Mesendoderm (in vitro differentiated cells): ENCODE measurements around the gene GNB1L.

ENCODE experiments used
- DNase-seq: peaks from one replicate; pipeline ENCODE4 v3.0.0; 2013
- H2AK5ac ChIP-seq: 2 replicates; pipeline ENCODE4 v1.6.1; 2013; ENCODE audit warnings: low read length, inconsistent platforms
- H2BK120ac ChIP-seq: 2 replicates; pipeline ENCODE4 v1.6.1; 2013; ENCODE audit warnings: low read depth, mild to moderate bottlenecking, low read length, moderate library complexity, mixed read lengths
- H2BK15ac ChIP-seq: replicated peaks from 2 replicates; pipeline ENCODE4 v1.6.1; 2013; ENCODE audit warnings: low read depth, mild to moderate bottlenecking, moderate library complexity
- H2BK5ac ChIP-seq: 2 replicates; pipeline ENCODE4 v1.6.1; 2013; ENCODE audit warnings: low read length, inconsistent platforms
- H3K18ac ChIP-seq: 2 replicates; pipeline ENCODE4 v1.6.1; 2013; ENCODE audit warnings: mild to moderate bottlenecking, low read length, mixed read lengths
- H3K23ac ChIP-seq: one replicate; pipeline ENCODE4 v1.6.1; 2013; ENCODE audit warnings: low read length
- H3K27ac ChIP-seq: 2 replicates; pipeline ENCODE4 v1.5.1; 2013; ENCODE audit warnings: low read depth, mild to moderate bottlenecking, inconsistent platforms, low read length, moderate library complexity
- H3K27me3 ChIP-seq: 2 replicates; pipeline ENCODE4 v1.6.1; 2013; ENCODE audit warnings: low read length, control low read depth, mild to moderate bottlenecking, inconsistent platforms; ENCODE audit not compliant: insufficient read depth, poor library complexity
- H3K36me3 ChIP-seq: 2 replicates; pipeline ENCODE4 v1.6.1; 2013; ENCODE audit warnings: low read length, inconsistent platforms; ENCODE audit not compliant: control insufficient read depth, insufficient read depth
- H3K4ac ChIP-seq: one replicate; pipeline ENCODE4 v1.6.1; 2013; ENCODE audit warnings: low read depth, mild to moderate bottlenecking, low read length, moderate library complexity
- H3K4me1 ChIP-seq: 2 replicates; pipeline ENCODE4 v1.6.1; 2013; ENCODE audit warnings: low read depth, low read length, inconsistent platforms; ENCODE audit not compliant: control insufficient read depth
- H3K4me2 ChIP-seq: 2 replicates; pipeline ENCODE4 v1.6.1; 2013; ENCODE audit warnings: low read length
- H3K4me3 ChIP-seq: 2 replicates; pipeline ENCODE4 v1.5.1; 2013; ENCODE audit warnings: mild to moderate bottlenecking, low read length
- H3K56ac ChIP-seq: one replicate; pipeline ENCODE4 v1.6.1; 2013; ENCODE audit warnings: low read length
- H3K79me1 ChIP-seq: 2 replicates; pipeline ENCODE4 v1.6.1; 2013; ENCODE audit warnings: low read length, inconsistent platforms
- H3K79me2 ChIP-seq: 2 replicates; pipeline ENCODE4 v1.6.1; 2013; ENCODE audit warnings: mild to moderate bottlenecking, low read length; ENCODE audit not compliant: control insufficient read depth, insufficient read depth
- H3K9ac ChIP-seq: 2 replicates; pipeline ENCODE4 v1.6.1; 2013; ENCODE audit warnings: low read length, inconsistent platforms
- H4K5ac ChIP-seq: one replicate; pipeline ENCODE4 v1.6.1; 2013; ENCODE audit warnings: low read length
- H4K8ac ChIP-seq: one replicate; pipeline ENCODE4 v1.6.1; 2013; ENCODE audit warnings: low read depth, mild to moderate bottlenecking, control low read depth, low read length, moderate library complexity
- WGBS: extraction: QIAGEN DNeasy Blood & Tissue Kit; methylation state at CpG from one replicate; pipeline ENCODE4 v1.1.7; 2013; ENCODE audit warnings: low lambda C conversion rate, missing lambda C conversion rate; ENCODE audit not compliant: insufficient coverage; ENCODE audit errors: extremely low coverage; 5-methylcytosine and 5-hydroxymethylcytosine counted together

Gene GNB1L

GRCh38 chr22:19802894-19803735 lies 51.6 kb downstream of the GNB1L start:
- Histone ChIP-seq H3K27ac (no peak overlapping the region), H3K9ac (no peak overlapping the region), H2BK5ac (no peak overlapping the region)

DNA sequence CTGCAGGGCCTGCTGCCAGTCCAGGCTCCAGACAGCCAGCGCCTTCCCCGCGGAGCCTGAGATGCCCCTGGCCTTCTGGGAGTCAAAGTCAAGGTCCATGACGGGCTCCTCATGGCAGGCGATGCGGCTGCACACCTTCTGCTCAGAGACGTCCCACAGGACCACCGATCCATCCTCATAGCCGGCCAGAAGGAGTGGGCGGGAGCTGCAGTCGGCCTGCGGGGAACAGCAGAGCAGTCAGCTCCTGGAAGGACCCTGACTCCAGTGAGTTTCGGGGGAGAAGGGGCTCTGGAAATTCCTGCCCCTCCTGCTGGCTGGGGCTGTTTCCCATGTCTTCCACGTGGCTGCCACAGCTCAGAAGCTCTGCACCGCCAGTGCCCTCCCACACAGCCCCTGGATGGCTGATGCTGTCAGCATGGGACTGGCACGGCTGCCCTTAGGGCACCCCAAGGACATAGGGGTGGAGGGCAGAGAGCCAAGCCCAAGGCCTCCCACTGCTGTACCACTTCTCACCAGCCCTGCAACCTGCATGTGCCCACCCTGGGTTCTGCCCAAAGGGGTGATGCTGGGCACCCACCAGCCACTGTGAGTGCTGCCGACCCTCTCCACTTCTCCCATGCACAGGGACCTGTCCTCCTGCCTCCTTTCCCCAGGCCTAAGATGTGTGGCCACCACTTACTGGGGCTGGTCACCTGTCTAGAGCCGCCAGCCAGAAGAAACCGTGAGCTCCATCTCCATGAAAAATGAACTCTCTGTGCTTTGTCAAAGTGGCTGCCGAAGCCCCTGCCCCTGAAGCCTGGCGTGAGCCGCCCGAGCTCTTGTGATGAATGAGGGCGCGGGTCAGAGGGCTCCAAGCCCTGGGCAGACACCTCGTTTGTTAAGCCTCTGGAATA lies 52.4 kb downstream of the GNB1L start:
- H2BK15ac ChIP-seq = no peak overlapping the region
- H3K79me2 ChIP-seq = no peaks in the 10 kb centered on the region
- no peak overlapping the region for H2BK5ac ChIP-seq
- H3K18ac ChIP-seq = no peak overlapping the region
- H3K27ac ChIP-seq = no peak overlapping the region
- no peaks in the 10 kb centered on the region for H3K79me1 ChIP-seq
- no peak overlapping the region for H2AK5ac ChIP-seq
- H3K9ac ChIP-seq = no peak overlapping the region
- H3K56ac ChIP-seq = no peak overlapping the region
- no peaks in the 10 kb centered on the region for H3K36me3 ChIP-seq
- H3K4me1 ChIP-seq = no peaks in the 10 kb centered on the region
- DNase-seq = no peak
- no peaks in the 10 kb centered on the region for H3K27me3 ChIP-seq
- H3K4me3 ChIP-seq = no peak overlapping the region
- H2BK120ac ChIP-seq = no peak overlapping the region
- no CpG with 5 or more reads among the region's 26 CpGs for WGBS
- no peak overlapping the region for H4K8ac ChIP-seq
- no peak overlapping the region for H3K4ac ChIP-seq
- H3K23ac ChIP-seq = no peak overlapping the region
- no peak overlapping the region for H3K4me2 ChIP-seq
- no peak overlapping the region for H4K5ac ChIP-seq

More at GRCh38 chr22:19802894-19803735, 51.6 kb downstream of the GNB1L start:
- no peak overlapping the region for H4K5ac ChIP-seq
- H3K4me3 ChIP-seq = no peak overlapping the region
- H3K27me3 ChIP-seq = no peaks in the 10 kb centered on the region
- H2BK120ac ChIP-seq = no peak overlapping the region
- no peak for DNase-seq
- H2BK15ac ChIP-seq = no peak overlapping the region
- no peak overlapping the region for H3K56ac ChIP-seq
- no peaks in the 10 kb centered on the region for H3K79me1 ChIP-seq
- no peaks in the 10 kb centered on the region for H3K36me3 ChIP-seq
- WGBS = no CpG with 5 or more reads among the region's 19 CpGs
- no peak overlapping the region for H3K23ac ChIP-seq
- no peak overlapping the region for H3K4me2 ChIP-seq
- H3K79me2 ChIP-seq = no peaks in the 10 kb centered on the region
- no peak overlapping the region for H3K4ac ChIP-seq
- no peak overlapping the region for H2AK5ac ChIP-seq
- H3K18ac ChIP-seq = no peak overlapping the region
- H3K4me1 ChIP-seq = no peaks in the 10 kb centered on the region
- no peak overlapping the region for H4K8ac ChIP-seq

GRCh38 chr22:19801340-19802000 lies 53.2 kb downstream of the GNB1L start:
- no peak overlapping the region for H3K4me3 ChIP-seq
- no peak for DNase-seq
- no peaks in the 10 kb centered on the region for H3K27me3 ChIP-seq
- no peaks in the 10 kb centered on the region for H3K36me3 ChIP-seq
- no peak overlapping the region for H3K23ac ChIP-seq
- no peak overlapping the region for H2BK15ac ChIP-seq
- no peak overlapping the region for H2AK5ac ChIP-seq
- no peak overlapping the region for H3K27ac ChIP-seq
- H3K4me2 ChIP-seq = no peak overlapping the region
- H2BK5ac ChIP-seq = no peak overlapping the region
- no peaks in the 10 kb centered on the region for H3K79me1 ChIP-seq
- H3K56ac ChIP-seq = no peak overlapping the region
- H3K4me1 ChIP-seq = no peaks in the 10 kb centered on the region
- H4K5ac ChIP-seq = no peak overlapping the region
- no peak overlapping the region for H2BK120ac ChIP-seq
- no CpG with 5 or more reads among the region's 18 CpGs for WGBS
- H3K9ac ChIP-seq = no peak overlapping the region
- H3K18ac ChIP-seq = no peak overlapping the region
- H4K8ac ChIP-seq = no peak overlapping the region
- H3K4ac ChIP-seq = no peak overlapping the region
- H3K79me2 ChIP-seq = no peaks in the 10 kb centered on the region

DNA sequence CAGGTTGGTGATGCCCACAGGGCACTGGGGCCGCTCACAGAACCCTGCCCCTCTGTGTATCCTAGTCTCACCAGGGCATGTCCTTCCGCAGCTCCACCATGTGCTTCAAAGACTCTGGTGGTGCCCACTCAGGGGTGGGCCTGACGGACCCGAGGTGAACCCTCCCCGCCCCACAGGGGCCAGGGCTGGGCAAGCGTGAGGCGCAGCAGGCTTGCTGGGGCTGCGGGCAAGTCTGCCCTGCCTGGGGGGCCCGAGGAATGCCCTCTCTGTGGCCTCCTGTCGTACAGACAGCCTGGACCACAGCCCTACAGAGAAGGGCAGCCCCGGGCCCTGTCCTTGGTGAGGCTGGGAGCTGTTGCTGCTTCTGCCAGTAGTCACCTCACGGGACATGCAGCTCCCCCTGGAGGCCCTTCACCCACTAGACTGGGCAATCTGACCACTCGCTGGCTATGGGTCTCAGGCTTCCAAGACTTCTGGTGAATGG lies 53.9 kb downstream of the GNB1L start:
- no peak overlapping the region for H3K27ac ChIP-seq

DNA sequence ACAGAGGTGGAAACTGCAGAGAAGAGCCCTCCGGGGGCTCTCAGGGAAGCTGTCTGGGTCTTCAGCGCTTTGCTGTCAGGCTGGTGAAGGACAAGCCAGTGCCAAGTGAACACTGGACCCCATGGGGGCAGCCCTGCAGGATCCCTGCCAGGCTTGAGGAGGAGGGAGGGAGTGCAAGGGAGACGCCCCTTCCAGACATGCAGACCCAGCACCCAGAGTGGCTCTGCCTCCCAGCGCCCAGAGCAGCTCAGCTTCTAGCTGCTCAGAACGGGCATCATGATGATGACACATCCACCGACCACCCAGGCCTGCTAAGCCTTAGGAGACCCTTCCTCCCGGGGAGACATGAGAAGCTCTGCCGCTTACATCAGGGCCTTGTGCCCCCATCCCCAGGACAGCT lies 54.4 kb downstream of the GNB1L start:
- Histone ChIP-seq H4K8ac (no peak overlapping the region), H4K5ac (no peak overlapping the region), H2BK120ac (no peak overlapping the region), H3K4ac (no peak overlapping the region), H3K4me3 (no peak overlapping the region), H2AK5ac (no peak overlapping the region), H3K79me2 (no peaks in the 10 kb centered on the region), H2BK5ac (no peak overlapping the region), H3K18ac (no peak overlapping the region), H3K4me1 (no peaks in the 10 kb centered on the region), H3K36me3 (no peaks in the 10 kb centered on the region), H3K23ac (no peak overlapping the region), H3K56ac (no peak overlapping the region), H3K27ac (no peak overlapping the region), H3K79me1 (no peaks in the 10 kb centered on the region), H2BK15ac (no peak overlapping the region), H3K27me3 (no peaks in the 10 kb centered on the region), H3K4me2 (no peak overlapping the region), H3K9ac (no peak overlapping the region)
- DNase-seq = no peak
- WGBS = no CpG with 5 or more reads among the region's 8 CpGs

More for the DNA sequence above, 53.9 kb downstream of the GNB1L start:
- H3K36me3 ChIP-seq = no peaks in the 10 kb centered on the region
- no peak overlapping the region for H2BK120ac ChIP-seq
- H3K79me2 ChIP-seq = no peaks in the 10 kb centered on the region
- no peak overlapping the region for H4K8ac ChIP-seq
- no peak overlapping the region for H3K56ac ChIP-seq
- no peak overlapping the region for H3K9ac ChIP-seq
- no peak overlapping the region for H2AK5ac ChIP-seq
- H3K27me3 ChIP-seq = no peaks in the 10 kb centered on the region
- peak; percentile 62 for DNase-seq
- no peaks in the 10 kb centered on the region for H3K79me1 ChIP-seq
- no peak overlapping the region for H4K5ac ChIP-seq
- no peak overlapping the region for H3K23ac ChIP-seq
- no peak overlapping the region for H3K4me3 ChIP-seq
- H3K4me1 ChIP-seq = no peaks in the 10 kb centered on the region
- no peak overlapping the region for H3K4me2 ChIP-seq
- H2BK5ac ChIP-seq = no peak overlapping the region
- H3K4ac ChIP-seq = no peak overlapping the region
- no peak overlapping the region for H2BK15ac ChIP-seq
- no peak overlapping the region for H3K18ac ChIP-seq
- WGBS = no CpG with 5 or more reads among the region's 13 CpGs
